ENCODE results near the gene TXNL4A.

DNA sequence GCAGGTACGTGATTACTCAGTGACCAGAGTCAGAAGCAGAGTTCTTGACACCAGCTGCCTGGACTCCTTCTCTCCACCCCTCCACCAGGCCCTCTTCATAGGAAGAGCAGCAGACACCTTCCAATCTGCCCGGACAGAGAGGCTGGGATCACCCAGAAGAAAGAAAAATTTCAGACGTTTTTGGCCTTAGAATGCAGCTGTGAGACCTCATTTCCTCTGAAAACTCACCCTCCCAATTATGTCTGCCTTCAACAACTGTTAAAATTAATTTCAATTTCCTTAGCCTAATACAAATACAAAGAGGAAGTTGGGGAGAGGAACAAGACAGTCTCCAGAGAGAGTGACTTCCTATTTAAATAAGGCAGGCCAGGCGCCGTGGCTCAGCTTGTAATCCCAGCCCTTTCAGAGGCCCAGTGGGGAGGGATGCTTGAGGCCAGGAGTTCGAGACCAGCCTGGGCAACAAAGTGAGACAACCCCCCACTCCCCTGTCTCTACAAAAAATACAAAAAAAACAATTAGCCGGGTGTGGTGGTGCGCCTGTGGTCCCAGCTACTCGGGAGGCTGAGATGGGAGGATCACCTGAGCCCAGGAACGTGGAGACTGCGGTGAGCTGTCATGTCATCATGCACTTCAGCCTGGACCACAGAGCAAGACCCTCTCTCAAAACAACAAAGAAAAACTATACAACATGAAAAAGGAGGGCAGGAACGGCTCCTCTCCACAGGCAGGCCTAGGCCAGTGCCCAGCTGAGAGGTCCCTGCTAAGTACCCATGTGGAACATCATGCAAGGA lies 38.5 kb downstream of the TXNL4A start:
- TF ChIP-seq EZH2 (IDR thresholded peaks at IDR 0.05) (no peak), POLR2A (IDR thresholded peaks at IDR 0.05; ENCODE audit: borderline replicate concordance, extremely low read depth, insufficient read depth, insufficient read length) (no peak), RAD21 (IDR thresholded peaks at IDR 0.05; ENCODE audit: low read depth) (no peak), TCF7L2 (IDR thresholded peaks at IDR 0.05; ENCODE audit: borderline replicate concordance, extremely low read depth, insufficient read depth, insufficient read length) (no peak), SP1 (IDR thresholded peaks at IDR 0.05; ENCODE audit: low read depth) (no peak)
- TF ChIP-seq, protein P1, sequence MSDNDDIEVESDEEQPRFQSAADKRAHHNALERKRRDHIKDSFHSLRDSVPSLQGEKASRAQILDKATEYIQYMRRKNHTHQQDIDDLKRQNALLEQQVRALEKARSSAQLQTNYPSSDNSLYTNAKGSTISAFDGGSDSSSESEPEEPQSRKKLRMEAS (IDR thresholded peaks at IDR 0.05), result no peak
